Osteoblast (primary cell): ENCODE data around the gene ACY1. TPM values are rescaled to one million over a fixed set of nuclear protein-coding genes. Genes with fewer than 3 reads are reported as not detected.

Experiments
- DNase-seq: peaks from one replicate; pipeline ENCODE4 v3.0.0; 2011; ENCODE audit warnings: low spot score, mixed read lengths; ENCODE audit not compliant: insufficient read length; ENCODE audit errors: missing footprints
- H2AFZ ChIP-seq: 2 replicates; pipeline ENCODE4 v1.6.0; 2011; ENCODE audit warnings: mild to moderate bottlenecking, low read length
- H3K27ac ChIP-seq: 2 replicates; pipeline ENCODE4 v1.5.1; 2011; ENCODE audit warnings: mild to moderate bottlenecking, low read depth, low read length, moderate library complexity
- H3K27me3 ChIP-seq: 2 replicates; pipeline ENCODE4 v1.6.0; 2012; ENCODE audit warnings: mild to moderate bottlenecking, control low read depth, inconsistent platforms, low read length, moderate library complexity; ENCODE audit not compliant: insufficient read depth
- H3K36me3 ChIP-seq: 2 replicates; pipeline ENCODE4 v1.5.1; 2011; ENCODE audit warnings: mild to moderate bottlenecking, low read length, control low read depth, moderate library complexity; ENCODE audit not compliant: insufficient read depth
- H3K4me1 ChIP-seq: 2 replicates; pipeline ENCODE4 v1.5.1; 2011; ENCODE audit warnings: mild to moderate bottlenecking, low read length, control low read depth, moderate library complexity; ENCODE audit not compliant: insufficient read depth
- H3K4me2 ChIP-seq: 2 replicates; pipeline ENCODE4 v1.6.0; 2011; ENCODE audit warnings: mild to moderate bottlenecking, low read length; ENCODE audit not compliant: insufficient read depth
- H3K4me3 ChIP-seq: fragments of 200-600 bp; sonication (generic); 3 replicates; pipeline ENCODE4 v1.5.1; 2012; ENCODE audit warnings: mild to moderate bottlenecking, low read length, inconsistent platforms; ENCODE audit not compliant: insufficient read depth
- H3K79me2 ChIP-seq: 2 replicates; pipeline ENCODE4 v1.6.0; 2012; ENCODE audit warnings: mild to moderate bottlenecking, low read length, control low read depth, inconsistent platforms; ENCODE audit not compliant: insufficient read depth
- H3K9me3 ChIP-seq: 2 replicates; pipeline ENCODE4 v1.5.1; 2011; ENCODE audit warnings: low read depth, low read length, control low read depth
- H4K20me1 ChIP-seq: 2 replicates; pipeline ENCODE4 v1.6.0; 2012; ENCODE audit warnings: mild to moderate bottlenecking, low read length, control low read depth; ENCODE audit not compliant: insufficient read depth
- CTCF ChIP-seq: IDR thresholded peaks from 2 replicates; pipeline ENCODE4 v1.5.1; 2011; ENCODE audit warnings: mild to moderate bottlenecking, low read depth, low read length, moderate library complexity; ENCODE audit errors: extremely low read depth
- total RNA-seq: library from RNA; depleted of rRNA; stranded (reverse); fragments of >200 nt; gene quantifications from 2 replicates; pipeline ENCODE4 v1.2.3, GENCODE V29; 2012

The ACY1 gene
- total RNA-seq, 1 donor: 37.6 TPM

- Histone ChIP-seq H3K9me3 (no peaks in the 10 kb centered on the region), H3K27ac (no peak overlapping the region), H3K4me1 (peaks cover 25% of the 10 kb centered on the region), H3K79me2 (peaks cover 37% of the 10 kb centered on the region), H2AFZ (no peak overlapping the region), H3K36me3 (peaks cover 49% of the 10 kb centered on the region), H3K4me3 (no peak overlapping the region), H4K20me1 (peaks cover 7% of the 10 kb centered on the region), H3K4me2 (no peak overlapping the region), H3K27me3 (no peaks in the 10 kb centered on the region)
- peak; percentile 68 for DNase-seq
- no peak for TF ChIP-seq CTCF
Measured at GRCh38 chr3:51938780-51939425, 44.4 kb upstream of the ACY1 start.

GRCh38 chr3:51940648-51941462 lies 42.5 kb upstream of the ACY1 start:
- Histone ChIP-seq H3K27ac (peak overlapping the region; percentile 71), H3K4me1 (peaks cover 25% of the 10 kb centered on the region), H3K4me3 (peak overlapping the region; percentile 85), H2AFZ (peak overlapping the region; percentile 65), H4K20me1 (peaks cover 7% of the 10 kb centered on the region), H3K9me3 (no peaks in the 10 kb centered on the region), H3K36me3 (peaks cover 45% of the 10 kb centered on the region), H3K79me2 (peaks cover 37% of the 10 kb centered on the region), H3K4me2 (peak overlapping the region; percentile 100), H3K27me3 (no peaks in the 10 kb centered on the region)
- peak; percentile 86 for DNase-seq
- no peak for TF ChIP-seq CTCF

DNA sequence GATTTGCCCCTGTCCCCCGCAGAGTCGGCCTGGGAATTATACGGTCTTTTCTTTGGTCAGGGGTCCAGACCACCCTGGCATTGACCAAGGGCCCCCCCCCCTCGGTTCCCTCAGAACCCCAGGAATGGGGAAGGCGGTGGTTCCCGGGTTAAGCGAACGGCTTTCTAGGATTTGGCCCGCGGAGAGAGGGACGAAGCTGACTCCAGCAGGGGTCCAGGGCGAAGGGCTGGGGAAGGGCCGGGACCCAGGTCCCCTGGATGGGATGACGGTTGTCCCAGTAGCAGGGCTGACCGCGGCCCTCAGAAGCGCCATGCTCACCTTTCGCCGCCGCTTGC lies 41.9 kb upstream of the ACY1 start:
- peak overlapping the region; percentile 71 for H3K27ac ChIP-seq

More for the DNA sequence above, 41.9 kb upstream of the ACY1 start:
- no peaks in the 10 kb centered on the region for H3K9me3 ChIP-seq
- peaks cover 37% of the 10 kb centered on the region for H3K79me2 ChIP-seq
- H3K4me2 ChIP-seq: peak overlapping the region; percentile 100
- peak overlapping the region; percentile 85 for H3K4me3 ChIP-seq
- H3K27me3 ChIP-seq: no peaks in the 10 kb centered on the region
- H4K20me1 ChIP-seq: peaks cover 7% of the 10 kb centered on the region
- TF ChIP-seq CTCF: no peak
- H2AFZ ChIP-seq: peak overlapping the region; percentile 65
- peaks cover 45% of the 10 kb centered on the region for H3K36me3 ChIP-seq
- H3K4me1 ChIP-seq: peaks cover 25% of the 10 kb centered on the region
- DNase-seq: no peak
